Astrocyte of the cerebellum (primary cell): ENCODE measurements around the gene HSPA9.

ENCODE experiments used
- DNase-seq: peaks from one replicate; pipeline ENCODE4 v3.0.0-alpha.2; 2011; ENCODE audit warnings: low read depth
- H3K4me3 ChIP-seq: 2 replicates; pipeline ENCODE4 v1.5.1; 2011; ENCODE audit warnings: mild to moderate bottlenecking, low read depth, low read length, moderate library complexity
- in situ Hi-C: cut with HindIII; loops from 2 replicates; pipeline ENCODE4 v1.10.0; 2017; ENCODE audit warnings: low sequenced_read_pairs
- TF ChIP-seq, protein P1 (sequence below): IDR thresholded peaks from 2 replicates; pipeline ENCODE4 v1.5.1; 2012; ENCODE audit warnings: low read length, low read depth, moderate library complexity, mild to moderate bottlenecking; ENCODE audit errors: missing control alignments

The HSPA9 gene

DNA sequence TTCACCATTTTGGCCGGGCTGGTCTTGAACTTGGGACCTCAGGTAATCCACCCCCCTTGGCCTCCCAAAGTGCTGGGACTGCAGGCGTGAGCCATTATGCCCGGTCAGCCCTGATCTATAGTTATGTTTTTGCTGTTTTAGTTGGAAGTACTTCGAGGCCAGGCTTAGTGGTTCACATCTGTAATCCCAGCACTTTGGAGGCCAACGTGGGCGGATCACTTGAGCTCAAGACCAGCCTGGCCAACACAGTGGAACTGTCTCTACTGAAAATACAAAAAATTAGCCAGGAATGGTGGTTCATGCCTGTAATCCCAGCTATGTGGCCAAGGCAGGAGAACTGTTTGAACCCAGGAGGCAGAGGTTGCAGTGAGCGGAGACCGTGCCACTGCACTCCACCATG, 2.0 kb downstream of the HSPA9 start:
- DNase-seq, result no peak
- TF ChIP-seq, protein P1, sequence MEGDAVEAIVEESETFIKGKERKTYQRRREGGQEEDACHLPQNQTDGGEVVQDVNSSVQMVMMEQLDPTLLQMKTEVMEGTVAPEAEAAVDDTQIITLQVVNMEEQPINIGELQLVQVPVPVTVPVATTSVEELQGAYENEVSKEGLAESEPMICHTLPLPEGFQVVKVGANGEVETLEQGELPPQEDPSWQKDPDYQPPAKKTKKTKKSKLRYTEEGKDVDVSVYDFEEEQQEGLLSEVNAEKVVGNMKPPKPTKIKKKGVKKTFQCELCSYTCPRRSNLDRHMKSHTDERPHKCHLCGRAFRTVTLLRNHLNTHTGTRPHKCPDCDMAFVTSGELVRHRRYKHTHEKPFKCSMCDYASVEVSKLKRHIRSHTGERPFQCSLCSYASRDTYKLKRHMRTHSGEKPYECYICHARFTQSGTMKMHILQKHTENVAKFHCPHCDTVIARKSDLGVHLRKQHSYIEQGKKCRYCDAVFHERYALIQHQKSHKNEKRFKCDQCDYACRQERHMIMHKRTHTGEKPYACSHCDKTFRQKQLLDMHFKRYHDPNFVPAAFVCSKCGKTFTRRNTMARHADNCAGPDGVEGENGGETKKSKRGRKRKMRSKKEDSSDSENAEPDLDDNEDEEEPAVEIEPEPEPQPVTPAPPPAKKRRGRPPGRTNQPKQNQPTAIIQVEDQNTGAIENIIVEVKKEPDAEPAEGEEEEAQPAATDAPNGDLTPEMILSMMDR, result no peak
- in situ Hi-C loops, result no loop called here
- no peak overlapping the region for H3K4me3 ChIP-seq

DNA sequence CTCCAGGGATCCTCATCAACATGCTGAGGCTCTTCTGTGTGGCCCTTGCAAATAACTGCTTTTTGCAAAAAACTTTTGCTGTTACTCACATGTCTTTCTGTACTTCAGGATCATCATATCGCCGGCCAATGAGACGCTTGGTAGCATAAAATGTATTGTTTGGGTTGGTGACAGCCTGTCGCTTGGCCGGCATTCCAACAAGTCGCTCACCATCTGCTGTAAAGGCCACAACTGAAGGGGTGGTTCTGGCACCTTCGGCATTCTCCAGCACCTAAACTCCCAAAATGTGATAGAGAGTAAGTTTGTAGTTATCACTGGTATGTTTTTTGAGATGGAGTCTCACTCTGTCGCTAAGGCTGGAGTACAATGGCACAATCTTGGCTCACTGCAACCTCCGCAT, 4.3 kb downstream of the HSPA9 start:
- in situ Hi-C loops, result no loop called here
- no peak overlapping the region for H3K4me3 ChIP-seq
- TF ChIP-seq, protein P1, result no peak
- no peak for DNase-seq

DNA sequence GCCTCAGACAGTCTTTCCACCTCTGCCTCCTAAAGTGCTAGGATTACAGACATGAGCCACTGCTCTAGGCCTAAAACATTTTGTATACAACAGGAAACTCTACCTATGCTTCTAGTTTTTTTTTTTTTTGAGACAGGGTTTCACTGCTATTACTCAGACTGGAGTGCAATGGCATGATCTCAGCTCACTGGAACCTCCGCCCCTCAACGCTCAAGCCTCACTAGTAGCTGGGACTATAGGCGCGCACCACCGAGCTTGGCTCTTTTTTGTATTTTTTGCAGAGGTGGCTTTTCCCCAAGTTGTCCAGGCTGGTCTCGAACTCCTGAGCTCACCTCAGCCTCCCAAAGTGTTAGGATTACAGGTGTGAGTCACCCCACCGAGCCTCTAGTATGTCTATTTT, 5.4 kb downstream of the HSPA9 start:
- no peak overlapping the region for H3K4me3 ChIP-seq
- in situ Hi-C loops, result no loop called here
- no peak for DNase-seq
- TF ChIP-seq, protein P1, result no peak

DNA sequence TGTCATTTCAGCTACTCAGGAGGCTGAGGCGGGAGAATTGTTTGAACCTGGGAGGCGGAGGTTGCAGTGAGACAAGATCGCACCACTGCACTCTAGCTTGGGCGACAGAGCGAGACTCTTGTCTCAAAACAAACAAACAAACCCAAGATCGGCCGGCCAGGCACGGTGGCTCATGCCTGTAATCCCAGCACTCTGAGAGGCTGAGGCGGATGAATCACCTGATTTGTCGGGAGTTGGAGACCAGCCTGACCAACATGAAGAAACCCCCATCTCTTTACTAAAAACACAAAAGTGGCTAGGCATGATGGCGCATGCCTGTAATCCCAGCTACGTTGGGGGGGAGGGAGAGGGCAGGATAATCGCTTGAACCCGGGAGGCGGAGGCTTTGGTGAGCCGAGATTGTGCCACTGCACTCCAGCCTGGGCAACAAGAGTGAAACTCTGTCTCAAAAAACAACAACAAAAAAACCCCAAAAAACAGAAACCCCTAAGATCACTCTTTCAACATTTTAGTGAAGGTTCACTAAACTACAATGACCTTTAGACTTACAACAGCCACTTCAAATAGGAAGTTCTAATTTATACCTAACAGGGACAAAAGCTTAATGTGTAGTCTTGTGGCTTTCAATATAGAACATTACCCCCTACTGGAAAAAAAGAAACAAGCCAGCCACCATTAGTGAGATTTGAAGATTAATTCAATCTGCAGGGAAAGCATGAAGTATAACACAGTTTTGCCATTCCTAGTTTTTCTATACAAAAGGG, 7.0 kb downstream of the HSPA9 start:
- in situ Hi-C loops, result no loop called here
- H3K4me3 ChIP-seq, result no peak overlapping the region
- TF ChIP-seq, protein P1, result no peak
- no peak for DNase-seq

DNA sequence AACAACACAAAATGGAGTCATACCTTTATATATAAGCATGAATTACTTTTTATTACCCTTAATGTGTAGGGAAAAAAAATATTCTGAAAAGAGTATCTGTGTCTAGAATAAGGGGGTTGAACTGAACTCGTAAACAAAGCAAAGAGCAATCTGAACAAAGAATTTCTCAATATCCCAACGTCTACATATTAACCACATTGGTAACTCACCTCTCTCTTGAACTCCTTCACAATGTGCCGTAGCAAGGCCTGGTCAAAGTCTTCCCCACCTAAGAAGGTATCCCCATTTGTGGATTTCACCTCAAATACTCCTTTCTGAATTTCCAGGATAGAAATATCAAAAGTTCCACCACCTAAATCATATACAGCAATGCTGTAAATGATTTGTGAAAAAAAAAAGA, 8.4 kb downstream of the HSPA9 start:
- TF ChIP-seq, protein P1, result no peak
- no peak for DNase-seq
- in situ Hi-C loops, result no loop called here
- no peak overlapping the region for H3K4me3 ChIP-seq

DNA sequence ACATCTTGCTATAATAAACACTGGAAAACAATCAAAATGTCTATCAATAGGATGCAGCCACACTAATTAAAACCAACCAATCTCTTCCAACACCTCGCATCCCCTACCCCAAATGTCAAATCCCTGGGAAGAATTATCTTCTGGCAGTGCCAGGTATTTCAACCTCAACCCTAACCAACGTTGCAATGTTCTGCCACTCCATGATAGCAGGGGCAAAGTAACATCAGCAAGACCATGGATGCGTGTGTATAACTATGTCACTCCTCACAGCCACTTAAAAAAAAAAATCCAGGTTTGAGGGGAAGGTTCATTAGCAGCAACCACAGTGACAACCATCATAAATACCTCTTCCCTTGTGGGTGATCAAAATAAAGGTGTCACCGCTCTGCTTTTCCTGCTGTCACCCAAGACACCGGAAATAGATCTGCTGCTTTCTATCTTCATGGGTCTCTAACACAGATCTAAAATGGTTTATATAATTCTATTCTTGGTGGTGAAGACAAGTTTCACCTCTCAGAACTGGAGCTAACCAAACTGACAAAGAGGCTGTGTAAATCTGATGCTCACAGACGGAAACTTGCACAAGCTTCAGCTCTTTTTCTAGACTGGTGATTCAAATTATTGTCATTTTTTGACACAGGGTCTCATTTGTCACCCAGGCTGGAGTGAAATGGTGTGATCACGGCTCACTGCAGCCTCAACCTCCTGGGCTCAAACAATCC, 9.9 kb downstream of the HSPA9 start:
- H3K4me3 ChIP-seq, result no peak overlapping the region
- TF ChIP-seq, protein P1, result no peak
- in situ Hi-C loops, result no loop called here
- no peak for DNase-seq
